ENCODE data around the gene SNX20. TPM values are rescaled to one million over a fixed set of nuclear protein-coding genes. Genes with fewer than 3 reads are reported as not detected.

Gene SNX20
- total and polyA plus RNA-seq, 2 donors (not counting 3 experiments of a cell fraction or from before 2014, with no cell fraction given) = not detected

DNA sequence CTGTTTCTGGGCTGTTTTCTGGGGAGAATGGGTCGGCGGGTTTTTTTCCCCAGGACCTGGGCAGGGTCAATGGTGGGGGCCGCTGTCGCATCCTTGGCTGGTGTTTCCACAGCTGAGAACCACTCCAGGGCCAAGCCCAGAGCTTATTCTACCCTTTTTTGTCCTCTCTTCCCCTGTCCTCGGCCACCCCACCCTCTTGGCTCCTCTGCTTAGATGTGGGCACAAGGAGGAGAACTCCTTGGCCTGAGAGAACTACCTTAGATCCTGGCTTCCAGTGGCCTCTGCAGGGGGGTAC is 16.3 kb upstream of the SNX20 start:
- POLR2A ChIA-PET = no interaction called here
- dilution Hi-C loops (cut with MboI; ENCODE audit: extremely low pct_ligation_motif_present, low sequenced_read_pairs) (no loop called here), intact Hi-C loops (cut with micrococcal nuclease) (no loop called here)

More for the DNA sequence above, 16.3 kb upstream of the SNX20 start:
- Histone ChIP-seq H3K9me3 (replicated peaks; ENCODE audit: control insufficient read depth, insufficient read depth, low read length) (no peaks in the 10 kb centered on the region), H3K4me1 (ENCODE audit: control insufficient read depth, extremely low read depth, insufficient read depth, low read length) (no peaks in the 10 kb centered on the region), H3K36me3 (ENCODE audit: control insufficient read depth in 2 of 2, extremely low read depth in 1 of 2, insufficient read depth in 2 of 2, low read length in 2 of 2) (no peaks in the 10 kb centered on the region), H3K9me1 (replicated peaks; ENCODE audit: control insufficient read depth, extremely low read depth, insufficient read depth, low read length) (no peaks in the 10 kb centered on the region), H3K27me3 (ENCODE audit: control insufficient read depth in 2 of 2, insufficient read depth in 2 of 2, low read length in 2 of 2) (no peaks in the 10 kb centered on the region), H2AFZ (ENCODE audit: low read depth, low read length) (no peak overlapping the region), H3K79me2 (ENCODE audit: control insufficient read depth, insufficient read depth, low read length) (no peaks in the 10 kb centered on the region), H3K27ac (ENCODE audit: insufficient read depth, low read depth, low read length) (no peak overlapping the region), H3K4me3 (replicated peaks in 1 of 3; ENCODE audit: insufficient read depth in 1 of 3, low read depth in 1 of 3, low read length in 3 of 3) (no peak overlapping the region), H4K20me1 (replicated peaks; ENCODE audit: control insufficient read depth, extremely low read depth, insufficient read depth, low read length) (no peaks in the 10 kb centered on the region), H3K4me2 (ENCODE audit: insufficient read depth, low read length) (no peak overlapping the region), H3K9ac (replicated peaks; ENCODE audit: extremely low read depth, insufficient read depth, low read length) (no peak overlapping the region)
- TF ChIP-seq POLR2A (IDR thresholded peaks at IDR 0.05; ENCODE audit: low read depth, low read length) (no peak), EZH2 (IDR thresholded peaks at IDR 0.05; ENCODE audit: borderline replicate concordance, low read depth, low read length, severe bottlenecking) (no peak), FOS (IDR thresholded peaks at IDR 0.05; ENCODE audit: borderline replicate concordance, insufficient read depth, low read length) (no peak), MYC (IDR thresholded peaks at IDR 0.05; ENCODE audit: low read depth, low read length) (no peak), JUN (IDR thresholded peaks at IDR 0.05; ENCODE audit: borderline replicate concordance, insufficient read depth, insufficient read length, low read depth) (no peak), CTCF (IDR thresholded peaks at IDR 0.05; ENCODE audit: extremely low read depth in 1 of 2, insufficient read depth in 1 of 2, low read depth in 1 of 2, low read length in 2 of 2) (no peak), POLR2AphosphoS5 (IDR thresholded peaks at IDR 0.05; ENCODE audit: insufficient read depth, low read depth, low read length) (no peak), GATA2 (IDR thresholded peaks at IDR 0.05; ENCODE audit: insufficient read depth, insufficient read length, low read depth, low read length) (no peak)
- TF ChIP-seq, protein P1, sequence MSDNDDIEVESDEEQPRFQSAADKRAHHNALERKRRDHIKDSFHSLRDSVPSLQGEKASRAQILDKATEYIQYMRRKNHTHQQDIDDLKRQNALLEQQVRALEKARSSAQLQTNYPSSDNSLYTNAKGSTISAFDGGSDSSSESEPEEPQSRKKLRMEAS (IDR thresholded peaks at IDR 0.05; ENCODE audit: insufficient read depth, insufficient read length) = no peak
- DNase-seq (ENCODE audit: low read depth, low spot score) = no peak
- FAIRE-seq = no peak
- no TSS peak for BruUV-seq (replicated peaks)
- CTCF ChIA-PET = interaction anchor here (1.4 to 2.7 kb wide), 2 partner anchors 32 to 109 kb away, joined by 6 to 10 read pairs; no protein-coding TSS in a partner anchor
